Measurements from ENCODE around the gene CREB3L2. TPM values are rescaled to one million over a fixed set of nuclear protein-coding genes. Genes with fewer than 3 reads are reported as not detected.

CREB3L2 gene
- total and polyA plus RNA-seq, 9 donors: 21.2 to 110 (median 80.8) TPM

DNA sequence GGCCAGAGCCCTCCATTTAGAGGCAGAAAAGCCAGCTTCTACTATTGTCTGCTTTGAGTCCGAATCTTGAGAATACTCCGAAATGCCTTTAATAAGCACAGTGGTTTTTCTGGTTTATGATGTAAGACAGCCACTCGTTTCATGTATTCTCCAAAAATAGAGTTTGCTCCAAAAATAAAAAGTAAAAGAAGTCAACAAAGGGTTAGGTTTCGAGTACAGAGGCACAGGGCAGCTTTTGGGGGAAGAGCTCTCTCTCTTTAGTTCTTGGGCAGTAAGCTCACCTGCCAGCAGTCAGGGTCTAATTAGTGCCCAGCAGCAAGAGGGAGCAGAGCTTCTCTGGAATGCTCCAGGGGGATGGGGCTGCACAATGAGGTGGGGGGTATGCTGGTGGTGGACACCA lies 20.2 kb downstream of the CREB3L2 start:
- TF ChIP-seq POLR2A (IDR thresholded peaks at IDR 0.05) (no peak), EP300 (IDR thresholded peaks at IDR 0.05) (no peak)
- TF ChIP-seq, protein P1, sequence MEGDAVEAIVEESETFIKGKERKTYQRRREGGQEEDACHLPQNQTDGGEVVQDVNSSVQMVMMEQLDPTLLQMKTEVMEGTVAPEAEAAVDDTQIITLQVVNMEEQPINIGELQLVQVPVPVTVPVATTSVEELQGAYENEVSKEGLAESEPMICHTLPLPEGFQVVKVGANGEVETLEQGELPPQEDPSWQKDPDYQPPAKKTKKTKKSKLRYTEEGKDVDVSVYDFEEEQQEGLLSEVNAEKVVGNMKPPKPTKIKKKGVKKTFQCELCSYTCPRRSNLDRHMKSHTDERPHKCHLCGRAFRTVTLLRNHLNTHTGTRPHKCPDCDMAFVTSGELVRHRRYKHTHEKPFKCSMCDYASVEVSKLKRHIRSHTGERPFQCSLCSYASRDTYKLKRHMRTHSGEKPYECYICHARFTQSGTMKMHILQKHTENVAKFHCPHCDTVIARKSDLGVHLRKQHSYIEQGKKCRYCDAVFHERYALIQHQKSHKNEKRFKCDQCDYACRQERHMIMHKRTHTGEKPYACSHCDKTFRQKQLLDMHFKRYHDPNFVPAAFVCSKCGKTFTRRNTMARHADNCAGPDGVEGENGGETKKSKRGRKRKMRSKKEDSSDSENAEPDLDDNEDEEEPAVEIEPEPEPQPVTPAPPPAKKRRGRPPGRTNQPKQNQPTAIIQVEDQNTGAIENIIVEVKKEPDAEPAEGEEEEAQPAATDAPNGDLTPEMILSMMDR (IDR thresholded peaks at IDR 0.05): no peak
- H3K27me3 ChIP-seq: no peaks in the 10 kb centered on the region
- 37 to 47% (median 42%) methylated on average over 4 of the region's 4 CpGs for WGBS, 3 donors
- no peak overlapping the region for H3K4me3 ChIP-seq
- intact Hi-C loops (cut with DNase I): loop anchor here in 1 of 4 donors (5.0 kb wide), 1 partner anchor 34 kb away; no protein-coding TSS in a partner anchor
- H3K36me3 ChIP-seq: no peaks in the 10 kb centered on the region
- no peaks in the 10 kb centered on the region for H3K9me3 ChIP-seq
- no peak for DNase-seq
- H3K4me1 ChIP-seq (ENCODE audit: insufficient read depth): peaks cover 27% of the 10 kb centered on the region
- peak overlapping the region in 1 of 2 donors; percentile 21 for H3K27ac ChIP-seq

DNA sequence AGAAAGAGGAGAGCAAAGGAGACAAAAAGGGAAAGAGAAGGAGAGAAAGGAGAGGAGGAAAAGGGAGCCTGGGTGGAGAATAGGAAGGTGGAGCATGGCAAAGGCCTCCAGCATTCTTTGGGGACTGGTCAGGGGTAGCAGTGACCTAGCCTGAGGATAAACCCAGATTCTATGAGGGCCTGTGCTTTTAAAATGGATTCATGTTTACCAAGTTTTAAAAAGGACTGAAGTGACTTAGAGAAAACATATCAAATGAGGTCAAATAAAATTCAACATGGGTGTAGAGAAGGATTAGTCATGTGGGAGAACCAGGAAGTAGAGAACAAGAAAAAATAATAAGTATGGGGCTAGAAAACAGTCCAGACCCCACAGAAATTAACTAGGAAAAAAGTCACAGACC lies 20.7 kb downstream of the CREB3L2 start:
- TF ChIP-seq POLR2A (IDR thresholded peaks at IDR 0.05) (no peak), EP300 (IDR thresholded peaks at IDR 0.05) (no peak)
- TF ChIP-seq, protein P1 (IDR thresholded peaks at IDR 0.05): no peak
- Histone ChIP-seq H3K9me3 (no peaks in the 10 kb centered on the region), H3K4me1 (ENCODE audit: insufficient read depth) (peaks cover 23% of the 10 kb centered on the region), H3K4me3 (no peak overlapping the region), H3K27ac (peak overlapping the region in 1 of 2 donors; percentile 21), H3K36me3 (no peaks in the 10 kb centered on the region), H3K27me3 (no peaks in the 10 kb centered on the region)
- no peak for DNase-seq
- intact Hi-C loops (cut with DNase I): loop anchor here in 1 of 4 donors (5.0 kb wide), 1 partner anchor 34 kb away; no protein-coding TSS in a partner anchor

DNA sequence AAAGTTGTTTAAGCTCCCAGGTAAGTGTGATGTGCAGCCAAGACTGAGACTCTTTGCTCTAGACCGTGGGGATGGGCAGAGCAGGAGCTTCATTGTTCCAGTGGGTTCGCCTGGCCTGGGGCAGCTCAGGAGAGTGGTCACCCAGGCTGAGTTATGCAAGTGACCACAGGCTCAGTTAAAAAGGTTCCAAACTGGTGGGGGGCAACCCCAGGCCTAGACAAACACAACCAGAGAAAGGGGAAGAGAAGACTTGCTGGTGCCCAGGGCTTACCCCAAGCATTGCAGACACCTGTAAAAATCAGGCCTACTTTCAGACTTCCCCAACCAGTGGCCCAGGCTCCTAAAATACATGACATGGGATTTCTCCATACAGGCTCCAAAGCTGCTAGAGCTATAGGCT lies 21.6 kb downstream of the CREB3L2 start:
- H3K4me3 ChIP-seq: no peak overlapping the region
- intact Hi-C loops (cut with DNase I): loop anchor here in 1 of 4 donors (5.0 kb wide), 1 partner anchor 33 kb away; no protein-coding TSS in a partner anchor
- H3K9me3 ChIP-seq: no peaks in the 10 kb centered on the region
- no peak overlapping the region for H3K27ac ChIP-seq
- TF ChIP-seq, protein P1 (IDR thresholded peaks at IDR 0.05): no peak
- TF ChIP-seq POLR2A (IDR thresholded peaks at IDR 0.05) (no peak), EP300 (IDR thresholded peaks at IDR 0.05) (no peak)
- no peaks in the 10 kb centered on the region for H3K36me3 ChIP-seq
- DNase-seq: no peak
- WGBS, 3 donors: 91 to 100% (median 96%) methylated on average over 2 of the region's 2 CpGs
- H3K4me1 ChIP-seq (ENCODE audit: insufficient read depth): peaks cover 19% of the 10 kb centered on the region
- H3K27me3 ChIP-seq: no peaks in the 10 kb centered on the region

DNA sequence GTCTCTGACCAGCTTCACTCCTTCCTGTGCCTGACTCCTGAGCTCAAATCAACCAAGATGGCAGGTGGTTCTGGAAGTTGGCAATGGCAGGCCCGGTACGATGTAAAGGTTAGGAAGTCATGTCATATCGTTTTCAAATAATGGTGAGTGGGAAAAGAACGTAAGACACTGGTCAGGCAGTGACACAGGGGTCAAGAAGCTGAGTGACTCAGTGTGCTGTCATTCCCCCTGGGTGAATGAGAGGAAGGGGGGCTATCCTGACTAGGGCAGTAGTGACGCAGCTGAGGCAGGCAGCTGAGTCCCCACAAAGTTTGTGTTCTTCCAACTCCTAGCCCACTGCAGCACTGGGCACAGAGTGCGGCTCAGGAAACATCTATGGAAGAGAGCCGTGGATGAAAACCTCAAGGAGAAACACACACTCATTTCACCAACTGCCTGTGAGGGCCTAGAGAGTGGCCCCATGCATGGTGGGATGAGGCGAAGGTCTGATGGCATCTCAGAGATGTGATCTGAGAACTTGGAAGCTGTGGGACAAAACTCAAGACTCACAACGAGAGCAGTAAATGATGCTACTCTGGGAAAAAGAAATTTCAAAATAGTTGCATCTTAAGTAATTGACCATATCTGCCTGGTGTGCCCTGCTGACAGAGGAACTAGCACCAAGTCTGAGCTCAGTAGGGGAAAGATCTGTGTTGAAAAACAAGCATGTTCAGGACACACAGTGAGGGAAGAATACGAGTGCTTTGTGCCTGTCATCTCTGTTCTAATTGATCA lies 23.2 kb downstream of the CREB3L2 start:
- TF ChIP-seq, protein P1 (IDR thresholded peaks at IDR 0.05): no peak
- peak; percentile 46 for TF ChIP-seq EP300 (IDR thresholded peaks at IDR 0.05)

More for the DNA sequence above, 23.2 kb downstream of the CREB3L2 start:
- Histone ChIP-seq H3K27ac (no peak overlapping the region), H3K4me1 (ENCODE audit: insufficient read depth) (peaks cover 23% of the 10 kb centered on the region), H3K9me3 (no peaks in the 10 kb centered on the region), H3K4me3 (no peak overlapping the region), H3K27me3 (no peaks in the 10 kb centered on the region), H3K36me3 (no peaks in the 10 kb centered on the region)
- intact Hi-C loops (cut with DNase I): no loop called here
- peak in 2 of 5 donors; percentile 44 to 72 for DNase-seq
- 57 to 58% (median 58%) methylated on average over 10 of the region's 10 CpGs for WGBS, 3 donors

All from ovary (tissue), 9 donors.